DOHH2 (cell line): ENCODE measurements around the gene RALGPS2.

Experiments used
- CTCF ChIP-seq: fragments of 200-600 bp; sonication (generic); IDR thresholded peaks from one replicate; pipeline ENCODE4 v1.5.1; 2014; ENCODE audit warnings: antibody characterized with exemption, mild to moderate bottlenecking, low read depth, low read length; ENCODE audit not compliant: poor library complexity, severe bottlenecking
- EZH2phosphoT487 ChIP-seq: fragments of 200-600 bp; sonication (generic); IDR thresholded peaks from 2 replicates; pipeline ENCODE4 v1.6.1; 2017; ENCODE audit warnings: borderline replicate concordance, mild to moderate bottlenecking, antibody characterized with exemption, low read length, moderate library complexity, mixed read lengths

- TF ChIP-seq CTCF, result no peak
- TF ChIP-seq EZH2phosphoT487, result no peak
These were observed 145.9 kb downstream of the RALGPS2 start, which contains the start of gene ANGPTL1 for GRCh38 chr1:178870944-178871343.
